T47D (cell line): ENCODE measurements around the gene MAGI2.

Experiments used
- DNase-seq, 2 experiments: peaks; one replicate each; pipeline versions ENCODE4 v3.0.0 to v3.0.0-alpha.2; 2011 to 2012; ENCODE audit warnings: low read depth in 1 of 2, low spot score in 1 of 2
- JUND ChIP-seq: IDR thresholded peaks from 2 replicates; pipeline ENCODE4 v1.6.1; 2012; ENCODE audit warnings: low read depth
- in situ Hi-C: cut with HindIII; loops from 2 replicates; pipeline ENCODE4 v1.10.0; 2016; ENCODE audit warnings: low sequenced_read_pairs, low pct_unique_long_range_greater_than_20kb

Gene MAGI2

DNA sequence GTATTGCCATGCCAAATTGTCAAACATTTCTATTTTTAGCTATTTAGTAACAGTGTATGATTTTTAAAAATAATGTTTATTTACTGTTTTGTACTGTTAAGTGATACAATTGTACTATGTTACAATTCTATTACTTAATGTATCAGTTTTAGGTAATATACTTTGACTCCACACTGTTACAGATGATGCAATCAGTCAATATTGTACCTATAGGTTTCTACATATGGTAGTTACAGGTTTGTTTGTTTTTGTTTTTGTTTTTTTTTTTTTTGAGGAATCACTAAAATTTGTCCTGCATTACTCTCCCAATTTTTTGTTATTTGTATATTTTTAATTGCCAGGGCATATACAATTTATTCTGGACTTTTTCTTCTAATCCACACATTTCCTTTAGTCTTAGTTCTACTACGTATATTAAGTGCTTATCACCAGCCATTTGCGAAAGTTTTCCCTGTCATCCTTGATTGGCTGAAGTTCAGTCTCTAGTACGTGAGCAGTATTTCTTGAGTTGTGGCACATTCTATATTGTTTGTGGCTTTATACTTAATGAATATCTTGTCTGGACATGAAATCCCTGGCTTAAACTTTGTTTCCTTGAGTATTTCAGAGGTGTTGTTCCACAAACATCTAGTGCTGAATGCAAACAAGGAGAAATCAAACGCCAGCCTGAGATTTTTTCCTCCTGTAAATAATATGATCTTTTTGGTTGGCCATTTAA lies 114.1 kb downstream of the MAGI2 start:
- in situ Hi-C loops: no loop called here
- DNase-seq: no peak

DNA sequence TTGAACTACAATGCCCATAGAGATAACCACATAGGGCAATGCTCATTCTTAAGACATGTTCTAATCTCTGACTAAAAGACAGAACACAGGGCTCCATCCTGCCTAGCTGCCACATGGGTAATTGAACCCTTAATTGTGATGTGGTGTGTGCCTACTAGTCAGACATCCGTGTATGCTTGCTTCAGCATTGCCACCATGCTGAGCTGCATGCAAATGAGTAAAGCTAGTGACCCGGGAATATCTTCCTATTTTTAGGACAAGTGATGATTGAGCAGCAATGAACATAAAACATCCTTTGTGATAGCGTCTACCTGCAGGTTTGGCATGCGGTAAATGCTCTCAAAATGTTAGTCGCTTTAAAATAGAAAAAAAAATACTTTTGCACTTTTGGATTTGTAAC lies 115.8 kb downstream of the MAGI2 start:
- no peak for DNase-seq
- TF ChIP-seq JUND: no peak
- in situ Hi-C loops: no loop called here

More for the DNA sequence above, 114.1 kb downstream of the MAGI2 start:
- TF ChIP-seq JUND: no peak

DNA sequence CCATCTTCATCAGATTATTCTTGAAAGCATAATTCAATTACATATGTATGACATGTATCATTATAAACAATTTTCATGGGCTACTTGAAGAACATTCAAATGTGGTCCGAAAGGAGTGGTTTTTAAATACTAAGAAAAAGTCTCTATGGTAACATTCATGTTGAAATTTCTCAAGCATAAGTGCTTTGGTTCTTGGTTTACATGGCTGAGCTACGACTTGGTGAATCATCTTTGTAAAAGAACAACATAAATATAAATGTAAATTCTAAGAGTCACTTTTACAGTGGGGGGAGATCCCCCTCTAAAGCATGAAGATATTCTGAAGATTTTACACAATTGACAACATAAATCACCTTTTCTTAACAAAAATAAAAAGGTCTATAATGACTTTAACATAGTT lies 118.6 kb downstream of the MAGI2 start:
- DNase-seq: no peak
- in situ Hi-C loops: no loop called here
- TF ChIP-seq JUND: no peak

- no peak for TF ChIP-seq JUND
- in situ Hi-C loops: no loop called here
- no peak for DNase-seq
These were observed 119.1 kb downstream of the MAGI2 start for GRCh38 chr7:79334334-79334733.

DNA sequence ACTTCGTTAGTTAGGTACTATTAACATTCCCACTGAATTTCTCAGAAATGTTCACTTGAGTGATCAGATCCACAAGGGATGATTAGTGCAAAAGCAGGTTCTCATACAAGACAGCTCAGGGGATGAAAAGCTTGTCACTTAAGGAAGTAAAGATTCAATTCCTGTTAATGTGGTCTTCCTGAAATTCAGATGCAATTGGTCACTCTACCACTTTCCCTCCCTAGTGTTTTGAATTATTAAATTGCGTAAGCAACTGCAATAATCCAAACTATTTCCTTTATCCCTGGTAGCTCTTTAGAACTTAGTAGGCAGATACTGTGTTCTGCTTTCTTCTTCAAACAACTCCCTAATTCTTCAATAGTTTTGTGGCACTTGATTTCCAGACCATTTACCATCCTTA lies 121.4 kb downstream of the MAGI2 start:
- TF ChIP-seq JUND: no peak
- in situ Hi-C loops: no loop called here
- no peak for DNase-seq

GRCh38 chr7:79329464-79329863 lies 124.0 kb downstream of the MAGI2 start:
- no peak for TF ChIP-seq JUND
- DNase-seq: no peak
- in situ Hi-C loops: no loop called here

DNA sequence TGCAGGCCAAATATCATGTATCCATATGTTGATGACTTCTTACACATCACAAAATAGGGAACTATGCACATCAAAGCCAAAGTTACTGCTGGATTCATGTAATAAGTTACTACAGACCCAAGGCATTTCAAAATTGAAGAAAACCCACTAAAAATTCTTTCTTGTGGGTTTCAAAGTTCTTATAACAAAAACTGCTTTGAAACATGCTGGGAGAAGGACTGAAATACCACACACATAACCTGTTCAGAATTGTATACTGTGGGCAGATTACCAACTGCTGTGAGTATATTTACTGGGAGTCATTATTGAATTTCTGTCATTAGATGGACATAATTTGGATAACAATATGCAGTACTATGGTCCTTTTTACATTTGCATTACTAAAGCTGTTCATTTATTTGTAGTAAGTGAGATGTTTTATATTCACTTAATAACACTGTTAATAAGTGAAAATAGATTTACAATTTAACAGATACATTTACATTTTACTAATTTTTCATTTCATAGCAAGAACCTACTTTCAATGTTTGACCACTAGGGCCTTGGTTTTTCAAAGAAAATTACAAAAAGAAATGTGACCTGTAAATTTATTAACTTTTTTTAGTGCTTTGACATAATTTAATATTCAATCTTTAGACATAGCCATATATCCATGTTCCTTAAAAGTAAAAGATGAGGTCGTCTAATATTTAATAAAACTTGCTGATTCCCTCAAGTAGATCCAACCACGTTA lies 132.6 kb downstream of the MAGI2 start:
- DNase-seq: no peak
- in situ Hi-C loops: no loop called here
- TF ChIP-seq JUND: no peak

DNA sequence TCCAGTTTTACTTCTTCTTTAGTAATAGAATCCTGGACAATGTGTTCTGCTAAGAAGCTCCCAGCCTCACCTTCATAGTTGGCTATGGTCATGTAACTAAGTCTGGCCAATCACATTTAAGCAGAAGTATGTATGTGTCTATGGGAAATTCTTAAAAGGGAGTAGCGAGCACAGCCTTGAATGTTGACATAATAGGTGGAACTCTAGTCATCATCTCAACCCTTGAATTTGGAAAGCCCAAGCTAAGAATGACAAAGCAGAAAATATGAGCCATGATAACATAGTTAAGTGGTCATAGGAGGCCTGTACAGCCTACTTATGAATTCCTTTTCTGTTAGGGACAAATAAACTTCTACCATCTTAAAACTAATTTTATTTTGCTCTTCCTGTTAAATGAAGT lies 134.1 kb downstream of the MAGI2 start:
- no peak for TF ChIP-seq JUND
- in situ Hi-C loops: no loop called here
- no peak for DNase-seq

DNA sequence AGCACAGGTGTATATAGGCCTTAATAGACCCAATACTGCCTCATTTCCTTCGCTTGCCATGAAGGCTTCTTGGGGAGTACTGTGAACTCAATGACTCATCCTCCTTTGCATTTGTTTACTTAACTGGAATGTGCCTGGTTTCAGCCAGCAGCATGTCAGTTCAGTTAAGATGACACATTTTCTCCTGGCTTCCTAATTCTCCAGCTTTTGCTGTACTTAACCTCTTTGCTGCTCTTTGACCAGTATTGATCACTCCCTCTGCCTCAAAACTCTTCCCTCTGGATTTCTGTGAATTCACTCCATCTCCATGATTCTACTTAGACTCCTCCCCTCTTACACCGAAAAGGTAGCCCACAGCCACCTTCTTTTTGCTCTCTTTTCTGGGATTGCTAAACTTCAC lies 135.7 kb downstream of the MAGI2 start:
- in situ Hi-C loops: no loop called here
- TF ChIP-seq JUND: no peak
- peak in 1 of 2 experiments; percentile 56 for DNase-seq

DNA sequence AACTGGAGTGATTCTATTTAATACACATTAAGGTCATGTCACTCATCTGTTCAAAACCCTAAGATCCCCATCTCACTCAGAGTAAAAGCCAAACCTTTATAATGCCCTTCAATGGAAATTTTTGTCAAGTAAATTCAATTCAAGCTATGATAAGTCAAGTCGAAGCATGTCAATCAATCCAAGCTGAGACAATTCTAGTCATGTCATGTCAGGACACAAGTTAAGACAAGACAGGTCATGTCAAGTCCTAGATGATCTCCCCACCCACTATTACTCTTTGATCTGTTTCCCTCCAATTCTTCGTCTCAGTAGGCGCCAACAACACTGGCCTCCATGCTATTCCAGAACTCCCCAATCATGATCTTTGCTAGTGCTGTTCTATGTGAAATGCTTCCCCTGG lies 141.4 kb downstream of the MAGI2 start:
- in situ Hi-C loops: no loop called here
- TF ChIP-seq JUND: no peak
- no peak for DNase-seq

GRCh38 chr7:79308192-79308591 lies 145.3 kb downstream of the MAGI2 start:
- in situ Hi-C loops: no loop called here
- TF ChIP-seq JUND: no peak
- peak in 1 of 2 experiments; percentile 55 for DNase-seq

GRCh38 chr7:79307376-79307775 lies 146.1 kb downstream of the MAGI2 start:
- no peak for DNase-seq
- in situ Hi-C loops: no loop called here
- no peak; the same call in 1 of the 2 replicates for TF ChIP-seq JUND

DNA sequence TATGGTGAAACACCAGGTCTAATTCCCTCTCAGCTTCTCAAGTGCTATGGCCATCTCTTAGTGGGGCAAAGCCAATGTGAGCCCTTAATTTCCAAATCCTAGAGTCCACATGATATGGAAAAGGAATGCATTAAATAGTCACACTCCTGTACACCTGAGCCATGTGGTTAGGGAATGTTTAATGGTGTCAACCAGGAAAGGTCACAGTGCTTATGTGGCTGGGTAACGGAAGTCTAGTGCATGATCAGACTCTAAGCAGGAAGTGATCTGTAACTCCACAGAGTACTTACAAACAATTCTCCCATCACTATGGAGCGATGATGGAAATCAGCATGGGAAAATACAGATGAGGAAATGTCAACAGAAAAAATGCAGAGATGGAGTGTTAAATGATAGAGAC lies 148.8 kb downstream of the MAGI2 start:
- in situ Hi-C loops: no loop called here
- no peak for TF ChIP-seq JUND
- no peak for DNase-seq
